GM12878 (cell line): ENCODE measurements around the gene SFXN5.

ENCODE experiments used
- CREB1 ChIP-seq: IDR thresholded peaks from 2 replicates; pipeline ENCODE4 v1.6.1; 2012; ENCODE audit warnings: low read depth, mild to moderate bottlenecking, inconsistent platforms
- NBN ChIP-seq: fragments of 450-650 bp; IDR thresholded peaks from 2 replicates; pipeline ENCODE4 v1.6.1; 2016
- RCOR1 ChIP-seq: conservative IDR thresholded peaks from 2 replicates; pipeline ENCODE4 v1.6.1; 2012; ENCODE audit warnings: low read depth, low read length, improper control_type of control experiment
- RFX5 ChIP-seq: IDR thresholded peaks from 2 replicates; pipeline ENCODE4 v1.6.1; 2011; ENCODE audit warnings: low read depth, low read length, improper control_type of control experiment
- SMC3 ChIP-seq: IDR thresholded peaks from 2 replicates; pipeline ENCODE4 v1.6.1; 2011; ENCODE audit warnings: low read length, improper control_type of control experiment, borderline replicate concordance
- TAF1 ChIP-seq: IDR thresholded peaks from 2 replicates; pipeline ENCODE4 v1.6.1; 2011; ENCODE audit warnings: mild to moderate bottlenecking, low read depth, low read length, borderline replicate concordance

DNA sequence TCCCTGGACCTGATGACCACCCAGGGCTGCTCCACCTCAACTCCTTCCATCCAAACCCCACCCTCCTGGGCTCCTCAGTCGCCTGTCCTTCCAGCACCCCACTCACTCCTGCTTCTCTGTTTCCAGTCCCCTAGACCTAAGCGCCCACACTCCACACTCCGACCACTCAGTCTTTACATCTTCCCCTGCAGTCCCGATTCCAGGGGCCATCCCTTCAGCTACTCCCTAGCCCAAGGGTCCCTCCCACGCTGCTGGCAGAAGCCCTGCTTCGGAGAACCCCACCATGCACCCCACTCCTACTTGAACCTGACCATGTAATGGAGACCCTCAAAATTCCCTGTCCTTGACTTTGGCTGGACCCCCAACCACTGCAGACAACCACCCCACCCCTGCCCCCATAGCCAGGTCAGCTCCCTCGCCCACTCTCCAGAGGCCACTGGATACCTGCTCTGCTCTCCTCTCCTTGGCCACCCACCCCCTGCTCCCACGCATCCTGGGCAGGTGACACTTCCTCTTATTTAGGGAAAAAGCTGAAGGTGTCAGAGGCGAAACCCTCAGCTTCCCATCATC, 126.0 kb downstream of the SFXN5 start:
- TF ChIP-seq TAF1 (no peak), CREB1 (no peak), RFX5 (no peak), RCOR1 (no peak), NBN (no peak), SMC3 (no peak)
